ENCODE measurements around the gene GALNT1. TPM values are rescaled to one million over a fixed set of nuclear protein-coding genes. Genes with fewer than 3 reads are reported as not detected.
A peak's percentile ranks its signal among the peaks of the same experiment; 100 is the strongest.

The GALNT1 gene
- total RNA-seq, 1 donor from 2014 or later = 113 TPM

DNA sequence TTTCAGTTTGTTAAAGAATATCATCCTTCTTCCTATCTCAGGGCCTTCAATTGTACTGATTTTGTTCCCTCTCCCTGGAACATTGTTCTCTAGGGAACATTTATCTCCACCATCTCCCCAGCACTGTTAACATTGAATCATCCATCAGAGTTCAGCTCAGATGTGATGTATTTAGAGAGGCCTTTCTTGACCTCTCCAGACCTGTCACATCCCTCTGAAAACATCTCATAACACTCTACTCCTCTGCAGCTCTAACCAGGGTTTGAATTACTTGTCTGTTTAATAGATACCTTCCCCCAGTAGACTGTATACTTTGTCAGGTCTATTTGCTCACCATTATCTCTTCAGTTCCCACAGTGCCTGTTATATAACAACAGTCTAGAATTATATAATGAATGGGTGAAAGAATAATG is 98.6 kb downstream of the GALNT1 start:
- TF ChIP-seq EZH2 (IDR thresholded peaks at IDR 0.05) (no peak), EZH2phosphoT487 (IDR thresholded peaks at IDR 0.05) (no peak)
- TF ChIP-seq, protein P1, sequence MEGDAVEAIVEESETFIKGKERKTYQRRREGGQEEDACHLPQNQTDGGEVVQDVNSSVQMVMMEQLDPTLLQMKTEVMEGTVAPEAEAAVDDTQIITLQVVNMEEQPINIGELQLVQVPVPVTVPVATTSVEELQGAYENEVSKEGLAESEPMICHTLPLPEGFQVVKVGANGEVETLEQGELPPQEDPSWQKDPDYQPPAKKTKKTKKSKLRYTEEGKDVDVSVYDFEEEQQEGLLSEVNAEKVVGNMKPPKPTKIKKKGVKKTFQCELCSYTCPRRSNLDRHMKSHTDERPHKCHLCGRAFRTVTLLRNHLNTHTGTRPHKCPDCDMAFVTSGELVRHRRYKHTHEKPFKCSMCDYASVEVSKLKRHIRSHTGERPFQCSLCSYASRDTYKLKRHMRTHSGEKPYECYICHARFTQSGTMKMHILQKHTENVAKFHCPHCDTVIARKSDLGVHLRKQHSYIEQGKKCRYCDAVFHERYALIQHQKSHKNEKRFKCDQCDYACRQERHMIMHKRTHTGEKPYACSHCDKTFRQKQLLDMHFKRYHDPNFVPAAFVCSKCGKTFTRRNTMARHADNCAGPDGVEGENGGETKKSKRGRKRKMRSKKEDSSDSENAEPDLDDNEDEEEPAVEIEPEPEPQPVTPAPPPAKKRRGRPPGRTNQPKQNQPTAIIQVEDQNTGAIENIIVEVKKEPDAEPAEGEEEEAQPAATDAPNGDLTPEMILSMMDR (IDR thresholded peaks at IDR 0.05) = no peak
- H3F3A ChIP-seq (ENCODE audit: low read depth) = no peaks in the 10 kb centered on the region
- no peak overlapping the region for H2AFZ ChIP-seq (replicated peaks)
- no peaks in the 10 kb centered on the region for H3K27me3 ChIP-seq
- H3K27me3 Mint-ChIP-seq (ENCODE audit: insufficient read depth, low read depth) = no peaks in the 10 kb centered on the region
- no peaks in the 10 kb centered on the region for H4K20me1 ChIP-seq (ENCODE audit: low read depth)
- no peak overlapping the region for H3K4me3 Mint-ChIP-seq
- peaks cover 19% of the 10 kb centered on the region for H3K36me3 Mint-ChIP-seq
- peaks cover 32% of the 10 kb centered on the region for H3K4me1 ChIP-seq
- H3K9me3 Mint-ChIP-seq = no peaks in the 10 kb centered on the region
- no peaks in the 10 kb centered on the region for H3K79me2 ChIP-seq (ENCODE audit: low read depth)
- H3K9ac ChIP-seq = no peak overlapping the region
- no peak for DNase-seq (ENCODE audit: low spot score)
- no peak overlapping the region for H3K27ac Mint-ChIP-seq
- H3K4me2 ChIP-seq = no peak overlapping the region
- H3K36me3 ChIP-seq = no peaks in the 10 kb centered on the region
- peaks cover 16% of the 10 kb centered on the region for H3K4me1 Mint-ChIP-seq
- H3K27ac ChIP-seq = no peak overlapping the region
- no peak overlapping the region for H3K4me3 ChIP-seq
- H3K9me3 ChIP-seq (ENCODE audit: low read depth) = no peaks in the 10 kb centered on the region

DNA sequence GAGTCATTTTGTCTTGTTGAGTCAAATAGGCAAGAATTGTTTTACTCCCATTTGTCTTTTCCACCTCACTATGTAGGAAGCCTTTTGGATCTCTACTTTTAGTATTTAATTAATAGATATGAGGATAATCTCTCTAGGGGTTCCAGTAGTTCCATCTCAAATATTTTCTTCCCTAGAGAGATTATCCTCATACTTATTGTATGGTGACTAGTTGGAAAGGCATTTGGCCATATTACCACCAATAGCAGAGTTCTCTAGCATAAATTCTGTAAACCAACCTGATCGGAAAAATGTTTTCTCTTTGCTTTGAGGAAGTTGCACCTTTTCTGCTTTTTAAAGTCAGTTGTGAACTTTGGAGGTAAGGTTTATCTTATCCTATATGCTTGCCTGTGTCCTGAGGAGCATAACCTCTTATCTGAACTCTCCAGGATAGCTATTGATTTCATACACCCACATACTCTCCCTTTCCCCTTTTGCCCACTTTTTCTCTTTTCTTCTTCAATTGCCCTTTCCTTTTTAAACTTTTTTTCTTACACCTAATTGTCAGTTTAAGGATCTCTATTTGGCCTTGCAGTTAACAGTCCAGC is 100.8 kb downstream of the GALNT1 start:
- Mint-ChIP-seq H3K27me3 (ENCODE audit: insufficient read depth, low read depth) (no peaks in the 10 kb centered on the region), H3K9me3 (no peaks in the 10 kb centered on the region), H3K36me3 (peaks cover 22% of the 10 kb centered on the region), H3K4me1 (peaks cover 16% of the 10 kb centered on the region), H3K27ac (peak overlapping the region; percentile 7), H3K4me3 (no peak overlapping the region)
- peak overlapping the region; percentile 43 for H3K4me2 ChIP-seq
- no peak overlapping the region for H3K9ac ChIP-seq
- peaks cover 29% of the 10 kb centered on the region for H3K4me1 ChIP-seq
- H2AFZ ChIP-seq (replicated peaks) = no peak overlapping the region
- H4K20me1 ChIP-seq (ENCODE audit: low read depth) = no peaks in the 10 kb centered on the region
- H3K4me3 ChIP-seq = no peak overlapping the region
- TF ChIP-seq, protein P1 (IDR thresholded peaks at IDR 0.05) = no peak
- no peak for TF ChIP-seq EZH2 (IDR thresholded peaks at IDR 0.05)
- no peak for DNase-seq (ENCODE audit: low spot score)
- no peaks in the 10 kb centered on the region for H3K9me3 ChIP-seq (ENCODE audit: low read depth)
- no peaks in the 10 kb centered on the region for H3K79me2 ChIP-seq (ENCODE audit: low read depth)
- H3K36me3 ChIP-seq = no peaks in the 10 kb centered on the region
- peak overlapping the region; percentile 73 for H3K27ac ChIP-seq
- no peaks in the 10 kb centered on the region for H3F3A ChIP-seq (ENCODE audit: low read depth)
- H3K27me3 ChIP-seq = no peaks in the 10 kb centered on the region

DNA sequence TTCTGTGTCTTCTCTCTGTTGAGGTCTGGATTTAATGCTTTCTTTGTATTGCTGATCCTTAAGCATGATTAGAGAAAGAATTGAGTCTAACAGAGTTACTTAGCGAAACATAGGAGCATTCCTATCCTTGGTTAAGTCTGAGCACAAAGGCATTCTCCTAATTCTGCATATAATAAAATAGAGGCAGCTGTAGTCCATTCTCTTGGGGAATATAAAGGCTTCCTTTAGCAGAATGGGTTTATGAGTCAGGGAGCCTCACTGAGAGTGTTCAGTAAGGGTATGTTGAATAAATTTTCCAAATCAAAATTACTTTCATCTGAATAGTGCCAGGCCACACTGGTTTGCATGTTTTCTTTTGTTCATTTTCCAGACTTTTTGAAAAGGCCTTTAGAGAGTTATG is 101.5 kb downstream of the GALNT1 start:
- H3K4me1 Mint-ChIP-seq = peaks cover 15% of the 10 kb centered on the region
- Histone ChIP-seq H3K4me2 (peak overlapping the region; percentile 43), H3K36me3 (no peaks in the 10 kb centered on the region), H3F3A (ENCODE audit: low read depth) (no peaks in the 10 kb centered on the region), H3K4me3 (no peak overlapping the region), H3K27ac (peak overlapping the region; percentile 73), H2AFZ (replicated peaks) (no peak overlapping the region), H4K20me1 (ENCODE audit: low read depth) (no peaks in the 10 kb centered on the region), H3K9ac (no peak overlapping the region), H3K27me3 (no peaks in the 10 kb centered on the region), H3K4me1 (peaks cover 22% of the 10 kb centered on the region), H3K79me2 (ENCODE audit: low read depth) (no peaks in the 10 kb centered on the region), H3K9me3 (ENCODE audit: low read depth) (no peaks in the 10 kb centered on the region)
- H3K4me3 Mint-ChIP-seq = no peak overlapping the region
- peaks cover 22% of the 10 kb centered on the region for H3K36me3 Mint-ChIP-seq
- no peaks in the 10 kb centered on the region for H3K27me3 Mint-ChIP-seq (ENCODE audit: insufficient read depth, low read depth)
- TF ChIP-seq, protein P1 (IDR thresholded peaks at IDR 0.05) = no peak
- TF ChIP-seq EZH2phosphoT487 (IDR thresholded peaks at IDR 0.05) = peak; percentile 24
- no peaks in the 10 kb centered on the region for H3K9me3 Mint-ChIP-seq
- no peak overlapping the region for H3K27ac Mint-ChIP-seq
- DNase-seq (ENCODE audit: low spot score) = peak; percentile 53
